Measurements from ENCODE around the gene LCA5L.
A peak's percentile ranks its signal among the peaks of the same experiment; 100 is the strongest.
"Not testable (repeated sequence)": the region's sequence is repeated elsewhere in the genome, so short reads cannot be mapped to it uniquely, and the experiment has no call there.

LCA5L gene

GRCh38 chr21:39387461-39388037, 58.0 kb downstream of the LCA5L start:
- DNase-seq (ENCODE audit: low spot score), result peak; percentile 95

- DNase-seq (ENCODE audit: low spot score), result no peak
Observed at GRCh38 chr21:39386899-39387298, 58.7 kb downstream of the LCA5L start.

GRCh38 chr21:39386194-39386593, 59.4 kb downstream of the LCA5L start:
- DNase-seq (ENCODE audit: low spot score), result no peak

DNA sequence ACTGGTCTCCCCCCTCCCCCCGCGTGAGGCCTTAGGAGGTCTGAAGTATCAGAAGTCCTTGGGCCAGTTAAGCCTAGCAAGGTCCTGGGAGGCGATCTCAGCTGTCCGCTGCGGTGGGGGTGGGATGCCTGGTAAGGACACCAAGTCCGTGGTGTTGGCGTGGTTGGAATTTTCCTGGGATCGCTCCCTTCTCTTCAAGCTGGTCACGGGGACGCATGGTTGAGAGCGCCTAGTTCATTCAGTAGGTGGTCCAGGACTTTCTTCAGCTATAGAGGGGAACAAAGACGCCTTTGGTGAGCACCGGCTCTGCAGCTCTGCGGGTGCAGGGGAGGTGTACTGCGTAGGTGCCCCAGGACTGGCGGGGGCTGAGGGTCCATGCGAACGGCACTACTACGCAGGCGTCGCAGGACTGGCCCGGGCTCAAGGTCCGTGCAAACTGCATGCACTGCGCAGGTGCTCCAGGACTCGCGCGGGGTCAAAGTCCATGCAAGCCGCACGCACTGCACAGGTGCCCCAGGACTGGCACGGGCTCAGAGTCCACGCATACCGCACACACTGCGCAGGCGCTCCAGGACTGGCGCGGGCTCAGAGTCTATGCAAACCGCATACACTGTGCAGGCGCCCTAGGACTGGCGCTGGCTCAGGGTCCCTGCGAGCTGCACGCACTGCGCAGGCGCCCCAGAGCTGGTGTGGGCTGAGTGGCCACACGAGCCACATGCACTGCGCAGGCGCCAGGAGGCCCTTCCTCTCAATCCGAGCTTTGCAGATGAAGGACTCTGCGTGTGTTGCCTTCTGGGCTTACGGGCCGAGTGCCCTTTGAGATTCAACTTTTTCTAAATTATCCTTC, 60.1 kb downstream of the LCA5L start:
- DNase-seq (ENCODE audit: low spot score), result peak; percentile 93

DNA sequence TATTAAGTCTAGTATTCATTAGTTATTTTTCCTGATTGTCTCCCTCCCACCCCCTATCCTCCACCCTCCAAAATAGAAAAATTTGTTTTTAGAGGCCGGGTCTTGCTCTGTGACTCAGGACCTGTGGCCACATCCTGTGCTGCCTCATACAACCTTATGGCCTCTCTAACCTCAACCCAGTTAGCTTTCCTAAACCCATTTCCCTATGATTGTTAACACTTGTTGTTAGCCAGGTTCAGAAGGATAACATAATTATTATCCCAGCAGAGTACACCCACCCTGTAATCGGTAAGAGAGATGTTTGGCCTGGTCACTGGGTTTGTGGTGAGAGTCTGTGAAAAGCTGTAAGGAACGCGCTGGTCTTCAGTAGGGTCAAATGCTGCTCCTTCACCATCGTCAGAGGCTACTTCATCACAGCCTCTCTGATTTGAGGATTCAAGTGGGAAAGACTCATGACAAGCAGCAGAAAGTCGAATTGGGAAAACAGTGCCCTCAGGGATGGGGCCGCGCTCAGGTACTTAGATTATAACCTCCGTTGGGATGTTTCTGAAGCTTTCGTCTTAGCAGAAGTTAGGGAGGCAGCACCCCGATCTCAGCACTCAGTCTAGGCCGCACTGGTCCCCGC, 60.8 kb downstream of the LCA5L start:
- DNase-seq (ENCODE audit: low spot score), result no peak

DNA sequence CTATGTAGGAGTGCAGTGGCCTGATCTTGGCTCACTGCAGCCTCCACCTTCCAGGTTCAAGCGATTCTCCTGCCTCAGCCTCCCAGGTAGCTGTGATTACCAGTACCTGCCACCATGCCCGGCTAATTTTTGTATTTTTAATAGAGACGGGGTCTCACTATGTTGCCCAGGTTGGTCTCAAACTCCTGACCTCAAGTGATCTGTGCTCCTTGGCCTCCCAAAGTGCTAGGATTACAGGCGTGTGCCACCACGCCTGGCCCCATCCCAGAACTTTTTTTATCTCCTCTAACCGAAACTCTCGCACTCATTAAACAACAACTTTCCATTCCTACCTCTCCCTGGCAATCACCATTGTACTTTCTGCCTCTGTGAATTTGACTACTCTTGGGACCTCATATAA, 63.5 kb downstream of the LCA5L start:
- not testable (repeated sequence) for DNase-seq (ENCODE audit: low spot score)

DNA sequence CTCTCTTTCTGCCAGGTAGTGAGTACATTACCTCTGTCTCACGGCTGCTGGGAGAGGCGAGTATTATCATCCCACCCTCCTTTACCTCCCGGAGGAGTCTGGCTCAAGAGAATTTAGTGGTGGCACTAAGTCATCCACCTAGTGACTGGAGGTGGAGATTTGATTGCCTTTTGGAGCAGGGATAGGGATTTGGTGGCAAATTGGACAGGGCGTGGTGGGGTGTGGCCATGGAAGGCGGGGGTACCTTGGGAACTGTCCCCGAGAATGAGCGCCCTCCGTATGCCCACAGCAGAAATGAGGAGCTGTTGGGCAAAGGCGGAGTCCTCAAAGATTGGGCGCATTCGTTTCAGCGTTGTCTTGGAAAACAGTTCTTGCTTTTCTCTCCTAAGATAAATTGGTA, 64.6 kb downstream of the LCA5L start:
- DNase-seq (ENCODE audit: low spot score), result no peak

GRCh38 chr21:39379986-39380891, 65.3 kb downstream of the LCA5L start:
- DNase-seq (ENCODE audit: low spot score), result peak; percentile 99

- no peak for DNase-seq (ENCODE audit: low spot score)
Observed at GRCh38 chr21:39377444-39378050, 68.0 kb downstream of the LCA5L start.

- no peak for DNase-seq (ENCODE audit: low spot score)
Observed at GRCh38 chr21:39375446-39375845, 70.1 kb downstream of the LCA5L start.

DNA sequence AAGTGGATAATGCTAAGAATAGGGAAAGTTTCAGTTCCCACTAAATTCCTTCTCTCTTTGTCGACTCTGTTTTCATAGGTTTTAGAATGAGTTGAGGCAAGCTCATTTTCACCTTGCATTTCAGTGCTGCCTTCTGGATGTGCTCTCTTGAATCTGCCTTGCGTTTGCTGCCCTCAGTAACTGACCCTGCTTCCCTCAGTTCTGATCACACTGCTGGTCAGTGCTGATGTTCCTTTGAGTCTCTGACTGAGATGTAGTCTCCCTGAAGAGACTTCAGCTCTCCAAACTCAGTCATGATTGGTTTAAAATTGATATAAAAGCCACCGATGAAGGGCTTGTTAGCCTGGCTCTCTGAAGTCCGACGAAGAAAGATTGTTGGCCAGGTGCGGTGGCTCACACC, 71.5 kb downstream of the LCA5L start:
- no peak for DNase-seq (ENCODE audit: low spot score)

DNA sequence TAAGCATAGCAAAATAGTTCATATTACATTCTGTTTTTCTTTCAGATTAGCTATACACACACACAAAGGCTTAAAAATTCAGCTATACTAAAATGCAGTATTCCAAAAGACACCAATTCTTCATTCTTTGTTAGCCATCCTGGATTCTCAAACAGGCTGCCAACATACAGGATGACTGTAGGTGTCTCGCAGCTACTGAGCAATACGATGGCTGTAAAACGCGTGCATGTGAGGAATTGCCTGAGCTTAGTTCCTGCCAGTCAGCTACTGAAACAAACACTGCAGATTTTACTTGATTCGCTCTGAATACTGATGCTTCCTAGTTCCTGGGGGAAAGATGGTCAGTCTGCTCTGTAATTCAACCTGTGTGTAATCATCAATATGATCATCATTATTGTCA, 71.9 kb downstream of the LCA5L start:
- no peak for DNase-seq (ENCODE audit: low spot score)

GRCh38 chr21:39369896-39370288, 75.7 kb downstream of the LCA5L start:
- not testable (repeated sequence) for DNase-seq (ENCODE audit: low spot score)

- DNase-seq (ENCODE audit: low spot score), result no peak
Observed at GRCh38 chr21:39367783-39368182, 77.8 kb downstream of the LCA5L start.

- no peak for DNase-seq (ENCODE audit: low spot score)
Observed at GRCh38 chr21:39366563-39366962, 79.0 kb downstream of the LCA5L start.

DNA sequence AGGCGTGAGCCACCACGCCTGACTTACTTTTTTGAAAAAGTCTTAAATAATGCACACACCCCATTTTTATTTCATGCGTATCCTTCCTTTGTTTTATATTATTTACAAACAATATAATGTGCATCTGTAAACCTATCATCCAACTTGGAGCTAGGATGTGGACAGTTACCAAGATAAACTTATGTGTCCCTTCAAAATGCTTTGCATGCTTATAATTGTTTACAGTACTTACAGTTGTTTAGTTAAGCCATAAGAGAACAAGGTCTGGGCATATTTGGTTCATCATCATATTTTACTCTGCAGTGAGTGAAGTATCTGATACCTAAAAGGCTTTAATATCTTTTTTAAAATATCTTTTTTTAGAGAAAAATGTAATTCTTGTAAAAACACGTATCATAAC, 80.6 kb downstream of the LCA5L start:
- DNase-seq (ENCODE audit: low spot score), result no peak

DNA sequence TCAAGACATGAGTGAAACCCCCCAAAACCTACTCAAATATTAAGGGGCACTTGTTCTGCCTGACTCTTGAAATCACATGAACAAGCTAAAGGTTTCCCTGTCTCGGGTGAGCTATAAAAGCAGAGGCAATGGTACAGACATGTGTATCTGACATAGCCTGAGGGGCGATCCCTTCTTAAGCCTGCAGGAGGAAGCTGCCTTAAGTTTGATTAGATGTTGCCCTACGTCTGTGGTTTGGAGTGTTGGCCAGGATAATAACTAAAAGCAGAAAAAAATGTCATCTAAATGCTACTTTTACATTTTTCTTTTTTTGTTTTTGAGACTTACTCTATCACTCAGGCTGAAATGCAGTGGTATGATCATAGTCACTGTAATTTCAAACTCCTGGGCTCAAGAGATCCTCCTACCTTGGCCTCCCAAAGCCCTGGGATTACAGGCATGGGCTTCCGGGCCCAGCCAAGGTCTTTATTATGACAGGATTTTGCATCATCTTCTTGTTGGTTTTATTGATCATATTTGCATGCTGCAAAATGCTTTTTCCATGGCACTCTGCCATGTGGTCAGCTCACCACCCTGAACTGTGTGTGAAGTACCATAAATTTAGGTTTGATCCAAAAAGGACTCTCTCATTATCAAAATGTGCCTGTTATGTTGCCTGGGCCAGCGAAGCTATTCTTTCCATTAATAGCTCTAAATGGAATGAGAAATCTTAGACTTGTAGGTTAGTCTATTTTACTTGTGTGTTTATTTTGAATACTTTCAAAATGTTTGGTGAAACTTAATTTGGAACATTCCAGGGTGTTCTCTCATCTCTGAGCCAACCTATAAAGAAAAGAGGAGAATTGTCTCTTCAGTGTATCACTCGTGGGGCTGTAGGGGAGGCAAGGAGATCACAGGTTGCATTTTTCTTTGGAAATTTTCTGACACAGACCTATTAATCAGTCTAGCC, 81.7 kb downstream of the LCA5L start:
- DNase-seq (ENCODE audit: low spot score), result no peak

GRCh38 chr21:39362733-39363132, 82.8 kb downstream of the LCA5L start:
- DNase-seq (ENCODE audit: low spot score), result no peak

DNA sequence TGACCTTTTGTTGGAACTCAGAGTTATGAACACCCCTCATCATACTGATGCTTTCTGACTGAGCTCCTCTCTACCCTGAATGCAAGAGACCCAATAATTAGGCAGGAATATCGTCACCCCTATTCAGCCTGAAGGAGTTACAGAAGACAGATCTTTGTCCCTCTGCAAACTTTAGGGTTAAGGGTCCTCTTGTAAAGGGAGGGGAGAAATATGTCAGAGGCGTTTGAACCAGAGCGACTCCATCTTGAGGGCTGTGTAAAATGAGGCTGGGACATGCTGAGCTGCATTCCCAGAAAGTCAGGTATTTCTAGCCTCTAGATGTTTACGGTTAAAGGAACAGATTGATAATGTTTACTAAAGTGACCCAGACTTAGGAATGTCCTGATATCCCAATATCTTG, 86.2 kb downstream of the LCA5L start:
- DNase-seq (ENCODE audit: low spot score), result no peak

All from AG20443 (cell line).